SK-N-SH (cell line): ENCODE measurements around the gene NCKAP5. TPM values are rescaled to one million over a fixed set of nuclear protein-coding genes. Genes with fewer than 3 reads are reported as not detected.

ENCODE experiments used
- CTCF ChIA-PET: fragments of 300-600, 350-600 bp; formaldehyde crosslinking; extraction: SDS; loops from one replicate; lab custom pipeline; 2021; lab: Yijun Ruan, JAX
- POLR2A ChIA-PET: fragments of 350-600 bp; sonication (Branson Sonifier 250); formaldehyde crosslinking; extraction: SDS; loops from one replicate; lab custom pipeline; 2020; ENCODE audit warnings: antibody characterized with exemption, inconsistent platforms; lab: Yijun Ruan, JAX
- DNase-seq: peaks from one replicate; pipeline ENCODE4 v3.0.0; 2012
- H2AFZ ChIP-seq: fragments of 200-600 bp; sonication (generic); 2 replicates; pipeline ENCODE4 v1.8.1; 2016; ENCODE audit warnings: antibody characterized with exemption, mild to moderate bottlenecking, low read depth
- H3F3A ChIP-seq: fragments of 200-600 bp; sonication (generic); replicated peaks from 2 replicates; pipeline ENCODE3; 2016; ENCODE audit warnings: antibody characterized with exemption, mild to moderate bottlenecking; ENCODE audit not compliant: insufficient read depth
- H3K27ac ChIP-seq, 2 experiments: fragments of 200-500 bp in 1 of 2; fragments of 200-600 bp in 1 of 2; sonication (Bioruptor generic) in 1 of 2; sonication (generic), shearing (Covaris generic) in 1 of 2; 2 replicates each; pipeline versions ENCODE4 v1.5.1 to v1.6.1; 2014 to 2016; ENCODE audit warnings: low read depth in 2 of 2, inconsistent platforms in 1 of 2, low read length in 1 of 2, mild to moderate bottlenecking in 1 of 2, mixed read lengths in 1 of 2
- H3K27me3 ChIP-seq: fragments of 200-600 bp; sonication (generic), shearing (Covaris generic); 2 replicates; pipeline ENCODE4 v1.6.1; 2016; ENCODE audit warnings: mixed run types; ENCODE audit not compliant: insufficient read depth
- H3K36me3 ChIP-seq, 2 experiments: fragments of 200-500 bp in 1 of 2; fragments of 200-600 bp in 1 of 2; sonication (Bioruptor generic) in 1 of 2; sonication (generic) in 1 of 2; replicated peaks in 1 of 2; 2 replicates each; pipeline versions ENCODE3 to v1.5.1; 2014 to 2016; ENCODE audit warnings: low read length in 1 of 2, mild to moderate bottlenecking in 1 of 2; ENCODE audit not compliant: insufficient read depth in 2 of 2, control insufficient read depth in 1 of 2
- H3K4me1 ChIP-seq, 2 experiments: fragments of 200-500 bp in 1 of 2; fragments of 200-600 bp in 1 of 2; sonication (Bioruptor generic) in 1 of 2; sonication (generic), shearing (Covaris generic) in 1 of 2; 2 replicates each; pipeline versions ENCODE4 v1.5.1 to v1.6.1; 2014 to 2016; ENCODE audit warnings: low read depth in 1 of 2, low read length in 1 of 2, mixed run types in 1 of 2; ENCODE audit not compliant: insufficient read depth in 2 of 2, control insufficient read depth in 1 of 2
- H3K4me2 ChIP-seq: fragments of 200-600 bp; sonication (generic), shearing (Covaris generic); 2 replicates; pipeline ENCODE4 v1.6.1; 2017; ENCODE audit warnings: mixed run types
- H3K4me3 ChIP-seq, 2 experiments: fragments of 200-500 bp in 1 of 2; fragments of 200-600 bp in 1 of 2; sonication (Bioruptor generic) in 1 of 2; sonication (generic), shearing (Covaris generic) in 1 of 2; 2 replicates each; pipeline versions ENCODE4 v1.5.1 to v1.8.1; 2014 to 2016; ENCODE audit warnings: low read depth in 2 of 2, inconsistent platforms in 1 of 2, low read length in 1 of 2, mild to moderate bottlenecking in 1 of 2, mixed read lengths in 1 of 2, moderate library complexity in 1 of 2
- H3K79me2 ChIP-seq: fragments of 200-600 bp; sonication (generic); 2 replicates; pipeline ENCODE4 v1.8.1; 2017; ENCODE audit warnings: mild to moderate bottlenecking; ENCODE audit not compliant: insufficient read depth
- H3K9ac ChIP-seq: fragments of 200-600 bp; sonication (generic); 2 replicates; pipeline ENCODE4 v1.6.1; 2017; ENCODE audit warnings: mixed run types
- H3K9me2 ChIP-seq: fragments of 200-600 bp; sonication (generic); 2 replicates; pipeline ENCODE4 v1.6.1; 2017; ENCODE audit warnings: mixed run types
- H3K9me3 ChIP-seq: fragments of 200-600 bp; sonication (generic); 2 replicates; pipeline ENCODE4 v1.6.1; 2017; ENCODE audit warnings: mixed run types, mild to moderate bottlenecking, moderate library complexity
- H4K20me1 ChIP-seq: fragments of 200-600 bp; sonication (generic); 2 replicates; pipeline ENCODE4 v1.6.1; 2017; ENCODE audit warnings: mild to moderate bottlenecking, mixed run types; ENCODE audit not compliant: insufficient read depth
- CHD2 ChIP-seq: fragments of 150-350 bp; IDR thresholded peaks from 2 replicates; pipeline ENCODE4 v1.6.1; 2018; ENCODE audit warnings: low read length; ENCODE audit not compliant: partially characterized antibody
- ELF1 ChIP-seq: IDR thresholded peaks from 2 replicates; pipeline ENCODE4 v1.4.0; 2012
- EZH2phosphoT487 ChIP-seq: fragments of 200-600 bp; sonication (generic); IDR thresholded peaks from 2 replicates; pipeline ENCODE4 v1.6.1; 2017; ENCODE audit warnings: low read depth, mixed run types, mild to moderate bottlenecking, antibody characterized with exemption, moderate library complexity, borderline replicate concordance
- FOSL2 ChIP-seq: IDR thresholded peaks from 2 replicates; pipeline ENCODE4 v1.4.0; 2012; ENCODE audit warnings: low read depth, mild to moderate bottlenecking, moderate library complexity, borderline replicate concordance
- FOXJ3 ChIP-seq: sonication (generic); formaldehyde crosslinking; IDR thresholded peaks from 2 replicates; pipeline ENCODE4 v1.5.1; 2020; ENCODE audit warnings: mild to moderate bottlenecking, missing genetic modification reagents
- FOXM1 ChIP-seq: IDR thresholded peaks from 2 replicates; pipeline ENCODE4 v1.4.0; 2012; ENCODE audit warnings: low read depth, mild to moderate bottlenecking
- GABPA ChIP-seq: IDR thresholded peaks from 2 replicates; pipeline ENCODE4 v1.4.0; 2012; ENCODE audit warnings: low read depth, mild to moderate bottlenecking
- MAX ChIP-seq: IDR thresholded peaks from 2 replicates; pipeline ENCODE4 v1.4.0; 2012; ENCODE audit warnings: low read depth
- MEF2A ChIP-seq: IDR thresholded peaks from 2 replicates; pipeline ENCODE4 v1.4.0; 2012; ENCODE audit warnings: low read depth, borderline replicate concordance
- NFIC ChIP-seq: IDR thresholded peaks from 2 replicates; pipeline ENCODE4 v1.4.0; 2012; ENCODE audit warnings: borderline replicate concordance
- NRF1 ChIP-seq: IDR thresholded peaks from 2 replicates; pipeline ENCODE4 v1.6.1; 2012; ENCODE audit warnings: low read depth, mild to moderate bottlenecking, low read length
- POLR2AphosphoS5 ChIP-seq: IDR thresholded peaks from 2 replicates; pipeline ENCODE4 v1.6.1; 2012; ENCODE audit warnings: low read depth, low read length
- RAD21 ChIP-seq: IDR thresholded peaks from 2 replicates; pipeline ENCODE4 v1.6.1; 2012; ENCODE audit warnings: mild to moderate bottlenecking, low read length
- RXRA ChIP-seq: IDR thresholded peaks from 2 replicates; pipeline ENCODE4 v1.4.0; 2012; ENCODE audit warnings: low read depth, mild to moderate bottlenecking, borderline replicate concordance
- SIN3A ChIP-seq: IDR thresholded peaks from 2 replicates; pipeline ENCODE4 v1.6.1; 2012; ENCODE audit warnings: low read depth, mild to moderate bottlenecking, low read length, moderate library complexity, borderline replicate concordance
- SMC3 ChIP-seq: IDR thresholded peaks from 2 replicates; pipeline ENCODE4 v1.6.1; 2012; ENCODE audit warnings: low read depth, low read length, improper control_type of control experiment
- TAF1 ChIP-seq: IDR thresholded peaks from 2 replicates; pipeline ENCODE4 v1.6.1; 2012; ENCODE audit warnings: low read depth, mild to moderate bottlenecking, low read length, moderate library complexity, borderline replicate concordance
- TCF12 ChIP-seq: IDR thresholded peaks from 2 replicates; pipeline ENCODE4 v1.4.0; 2012
- USF2 ChIP-seq: fragments of 150-350 bp; IDR thresholded peaks from 2 replicates; pipeline ENCODE4 v1.6.1; 2017; ENCODE audit warnings: antibody characterized with exemption, low read length, low read depth, borderline replicate concordance
- ZBTB33 ChIP-seq: IDR thresholded peaks from 2 replicates; pipeline ENCODE4 v1.4.0; 2012; ENCODE audit warnings: low read depth, borderline replicate concordance
- WGBS: methylation state at CpG from one replicate; pipeline ENCODE4 v1.1.6; 2017; ENCODE audit warnings: low lambda C conversion rate; 5-methylcytosine and 5-hydroxymethylcytosine counted together
- polyA plus RNA-seq, 3 experiments: library from polyadenylated mRNA; depleted of rRNA; stranded (reverse); fragments of >200 nt; gene quantifications; 2 replicates each; pipeline ENCODE4 v1.2.3, GENCODE V29; 2012

NCKAP5 gene
- polyA plus RNA-seq, 1 of the 3 experiments (the other 2 are of a cell fraction): 0.02 TPM

DNA sequence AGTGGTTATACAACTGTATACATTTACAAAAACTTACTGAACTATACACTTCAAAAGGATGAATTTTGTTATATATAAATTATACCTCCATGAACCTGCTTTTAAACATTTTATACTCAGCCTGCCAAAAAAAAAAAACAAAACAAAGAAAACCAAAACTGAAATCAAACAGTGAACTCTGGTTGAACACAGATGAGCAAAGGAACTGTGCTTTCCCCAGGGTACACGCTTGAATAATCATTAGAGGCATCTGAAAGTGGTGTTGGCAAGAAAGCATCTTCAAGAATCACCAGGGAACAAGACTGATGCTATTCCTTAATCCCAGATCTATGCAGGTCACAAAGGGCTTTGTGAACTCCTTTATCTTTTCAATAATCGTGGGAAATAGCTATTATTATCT, 821.2 kb downstream of the NCKAP5 start:
- H2AFZ ChIP-seq: no peak overlapping the region
- no peak for DNase-seq
- H3K9me2 ChIP-seq: no peaks in the 10 kb centered on the region
- POLR2A ChIA-PET: no interaction called here
- no peak for TF ChIP-seq RXRA
- TF ChIP-seq TCF12: no peak
- TF ChIP-seq MAX: no peak
- TF ChIP-seq RAD21: no peak
- TF ChIP-seq MEF2A: no peak
- TF ChIP-seq FOXM1: no peak
- no peaks in the 10 kb centered on the region for H3F3A ChIP-seq
- H3K79me2 ChIP-seq: no peaks in the 10 kb centered on the region
- H4K20me1 ChIP-seq: no peaks in the 10 kb centered on the region
- WGBS: 43% methylated on average over 2 of the region's 2 CpGs
- no peak overlapping the region for H3K27ac ChIP-seq
- no peak overlapping the region for H3K4me2 ChIP-seq
- H3K4me3 ChIP-seq: no peak overlapping the region
- no peaks in the 10 kb centered on the region for H3K9me3 ChIP-seq
- CTCF ChIA-PET: interaction anchor here (1.0 kb wide), 1 partner anchor 17 kb away, joined by 3 read pairs; no protein-coding TSS in a partner anchor
- no peaks in the 10 kb centered on the region for H3K27me3 ChIP-seq
- no peaks in the 10 kb centered on the region for H3K4me1 ChIP-seq
- no peak overlapping the region for H3K9ac ChIP-seq
- no peaks in the 10 kb centered on the region for H3K36me3 ChIP-seq

DNA sequence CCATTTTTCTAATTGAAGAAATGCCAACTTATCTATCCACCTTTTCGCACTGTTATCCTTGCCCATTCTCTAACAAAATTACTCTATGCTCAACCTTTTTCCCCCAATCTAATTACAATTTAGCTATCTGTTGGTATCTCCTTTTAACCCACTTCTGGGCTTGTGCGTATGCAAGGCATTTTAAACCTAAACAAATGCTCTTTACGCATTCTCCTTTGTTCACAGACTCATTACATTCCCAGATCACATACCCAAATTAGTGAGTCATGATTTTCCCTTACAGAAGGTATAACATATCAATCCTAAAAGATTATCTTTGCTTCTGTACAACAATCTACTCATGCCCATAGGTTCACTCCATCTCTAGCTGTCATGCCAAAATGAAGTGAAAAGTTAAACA, 826.5 kb downstream of the NCKAP5 start:
- H3K4me3 ChIP-seq: no peak overlapping the region
- no peak overlapping the region for H3K9ac ChIP-seq
- no peak for TF ChIP-seq NFIC
- no peak for TF ChIP-seq USF2
- no peak for TF ChIP-seq NRF1
- no peak for TF ChIP-seq FOXJ3 (CRISPR knock-in tag)
- no peak for TF ChIP-seq RXRA
- TF ChIP-seq TAF1: no peak
- TF ChIP-seq GABPA: no peak
- no peak for TF ChIP-seq POLR2AphosphoS5
- no peak for TF ChIP-seq FOSL2
- TF ChIP-seq SIN3A: no peak
- no peak for TF ChIP-seq SMC3
- no peak for TF ChIP-seq ELF1
- no peak for TF ChIP-seq ZBTB33
- TF ChIP-seq CHD2: no peak
- TF ChIP-seq EZH2phosphoT487: no peak
- CTCF ChIA-PET: no interaction called here
- H3K9me2 ChIP-seq: no peaks in the 10 kb centered on the region
- no peak for DNase-seq
- no peak overlapping the region for H3K4me2 ChIP-seq
- POLR2A ChIA-PET: no interaction called here
- H3K79me2 ChIP-seq: no peaks in the 10 kb centered on the region
- H4K20me1 ChIP-seq: no peaks in the 10 kb centered on the region
- H2AFZ ChIP-seq: no peak overlapping the region
- no peaks in the 10 kb centered on the region for H3F3A ChIP-seq
- no peaks in the 10 kb centered on the region for H3K36me3 ChIP-seq
- no peaks in the 10 kb centered on the region for H3K4me1 ChIP-seq
- H3K9me3 ChIP-seq: no peaks in the 10 kb centered on the region
- H3K27me3 ChIP-seq: no peaks in the 10 kb centered on the region
- no peak overlapping the region for H3K27ac ChIP-seq
- WGBS: 87% methylated on average over 3 of the region's 3 CpGs
